LNCaP clone FGC (cell line): ENCODE measurements around the gene KMT2D.

ENCODE experiments used
- DNase-seq: peaks from one replicate; pipeline ENCODE4 v3.0.0-alpha.2; 2011; ENCODE audit warnings: low read depth
- H3K4me3 ChIP-seq: 2 replicates; pipeline ENCODE4 v1.5.1; 2011; ENCODE audit warnings: mild to moderate bottlenecking, low read depth, low read length, control low read depth
- TF ChIP-seq, protein P1 (sequence below): IDR thresholded peaks from 2 replicates; pipeline ENCODE4 v1.5.1; 2012; ENCODE audit warnings: mild to moderate bottlenecking; ENCODE audit not compliant: control insufficient read depth, insufficient read depth; ENCODE audit errors: extremely low read depth

The KMT2D gene, protein sequence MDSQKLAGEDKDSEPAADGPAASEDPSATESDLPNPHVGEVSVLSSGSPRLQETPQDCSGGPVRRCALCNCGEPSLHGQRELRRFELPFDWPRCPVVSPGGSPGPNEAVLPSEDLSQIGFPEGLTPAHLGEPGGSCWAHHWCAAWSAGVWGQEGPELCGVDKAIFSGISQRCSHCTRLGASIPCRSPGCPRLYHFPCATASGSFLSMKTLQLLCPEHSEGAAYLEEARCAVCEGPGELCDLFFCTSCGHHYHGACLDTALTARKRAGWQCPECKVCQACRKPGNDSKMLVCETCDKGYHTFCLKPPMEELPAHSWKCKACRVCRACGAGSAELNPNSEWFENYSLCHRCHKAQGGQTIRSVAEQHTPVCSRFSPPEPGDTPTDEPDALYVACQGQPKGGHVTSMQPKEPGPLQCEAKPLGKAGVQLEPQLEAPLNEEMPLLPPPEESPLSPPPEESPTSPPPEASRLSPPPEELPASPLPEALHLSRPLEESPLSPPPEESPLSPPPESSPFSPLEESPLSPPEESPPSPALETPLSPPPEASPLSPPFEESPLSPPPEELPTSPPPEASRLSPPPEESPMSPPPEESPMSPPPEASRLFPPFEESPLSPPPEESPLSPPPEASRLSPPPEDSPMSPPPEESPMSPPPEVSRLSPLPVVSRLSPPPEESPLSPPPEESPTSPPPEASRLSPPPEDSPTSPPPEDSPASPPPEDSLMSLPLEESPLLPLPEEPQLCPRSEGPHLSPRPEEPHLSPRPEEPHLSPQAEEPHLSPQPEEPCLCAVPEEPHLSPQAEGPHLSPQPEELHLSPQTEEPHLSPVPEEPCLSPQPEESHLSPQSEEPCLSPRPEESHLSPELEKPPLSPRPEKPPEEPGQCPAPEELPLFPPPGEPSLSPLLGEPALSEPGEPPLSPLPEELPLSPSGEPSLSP (N-terminal part only)

DNA sequence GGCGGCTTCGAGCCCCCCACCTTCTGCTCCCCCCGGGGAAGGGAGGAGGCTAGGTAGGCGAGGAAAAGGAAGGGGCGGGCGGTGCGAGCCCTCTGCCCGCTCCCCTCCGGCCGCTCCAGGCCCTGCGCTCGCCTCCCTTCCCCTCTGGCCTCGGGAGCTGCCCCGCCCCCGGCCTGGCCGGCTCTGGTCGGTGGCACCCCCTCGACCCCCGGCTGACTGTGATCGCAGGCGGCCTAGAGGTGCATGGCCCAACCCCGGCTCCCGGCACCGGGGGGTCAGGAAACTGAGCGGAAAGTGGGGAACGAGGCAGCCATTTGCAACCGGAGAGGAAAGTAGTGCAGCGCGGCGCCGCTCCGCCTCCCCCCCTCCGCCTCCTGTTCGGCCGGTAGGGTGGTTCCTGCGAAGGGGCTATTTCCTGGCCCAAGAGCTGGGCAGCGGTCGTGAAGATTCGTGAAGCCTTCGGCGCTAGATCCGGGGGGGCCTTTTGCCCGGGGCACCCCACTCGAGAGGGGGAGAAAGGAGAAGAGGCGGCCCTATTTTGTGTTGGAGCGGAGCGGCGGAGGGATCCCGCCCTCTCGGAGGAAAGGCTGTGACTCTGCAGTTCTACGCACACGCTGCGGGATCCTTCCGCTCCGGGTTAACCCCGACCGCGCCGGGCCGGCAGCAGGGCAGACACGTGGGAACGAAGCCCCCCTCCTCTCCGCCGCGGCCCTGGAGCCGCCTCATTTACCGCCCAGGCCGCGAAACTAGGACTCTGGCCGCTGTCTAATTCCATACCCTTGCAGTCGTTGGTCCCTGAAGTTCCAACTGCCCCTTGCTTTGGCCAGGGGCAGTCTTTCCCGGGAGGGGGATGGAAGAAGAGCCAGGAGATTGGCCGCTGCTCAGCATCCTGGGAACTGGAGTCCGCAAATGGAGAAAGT is at the start of gene KMT2D:
Gene KMT2D (minus strand): TSS at position 558 of the 920 bp plus-strand sequence. CDS start 5,470 bp downstream, outside the sequence.
- TF ChIP-seq, protein P1, sequence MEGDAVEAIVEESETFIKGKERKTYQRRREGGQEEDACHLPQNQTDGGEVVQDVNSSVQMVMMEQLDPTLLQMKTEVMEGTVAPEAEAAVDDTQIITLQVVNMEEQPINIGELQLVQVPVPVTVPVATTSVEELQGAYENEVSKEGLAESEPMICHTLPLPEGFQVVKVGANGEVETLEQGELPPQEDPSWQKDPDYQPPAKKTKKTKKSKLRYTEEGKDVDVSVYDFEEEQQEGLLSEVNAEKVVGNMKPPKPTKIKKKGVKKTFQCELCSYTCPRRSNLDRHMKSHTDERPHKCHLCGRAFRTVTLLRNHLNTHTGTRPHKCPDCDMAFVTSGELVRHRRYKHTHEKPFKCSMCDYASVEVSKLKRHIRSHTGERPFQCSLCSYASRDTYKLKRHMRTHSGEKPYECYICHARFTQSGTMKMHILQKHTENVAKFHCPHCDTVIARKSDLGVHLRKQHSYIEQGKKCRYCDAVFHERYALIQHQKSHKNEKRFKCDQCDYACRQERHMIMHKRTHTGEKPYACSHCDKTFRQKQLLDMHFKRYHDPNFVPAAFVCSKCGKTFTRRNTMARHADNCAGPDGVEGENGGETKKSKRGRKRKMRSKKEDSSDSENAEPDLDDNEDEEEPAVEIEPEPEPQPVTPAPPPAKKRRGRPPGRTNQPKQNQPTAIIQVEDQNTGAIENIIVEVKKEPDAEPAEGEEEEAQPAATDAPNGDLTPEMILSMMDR = no peak
- peak; percentile 88 for DNase-seq

DNA sequence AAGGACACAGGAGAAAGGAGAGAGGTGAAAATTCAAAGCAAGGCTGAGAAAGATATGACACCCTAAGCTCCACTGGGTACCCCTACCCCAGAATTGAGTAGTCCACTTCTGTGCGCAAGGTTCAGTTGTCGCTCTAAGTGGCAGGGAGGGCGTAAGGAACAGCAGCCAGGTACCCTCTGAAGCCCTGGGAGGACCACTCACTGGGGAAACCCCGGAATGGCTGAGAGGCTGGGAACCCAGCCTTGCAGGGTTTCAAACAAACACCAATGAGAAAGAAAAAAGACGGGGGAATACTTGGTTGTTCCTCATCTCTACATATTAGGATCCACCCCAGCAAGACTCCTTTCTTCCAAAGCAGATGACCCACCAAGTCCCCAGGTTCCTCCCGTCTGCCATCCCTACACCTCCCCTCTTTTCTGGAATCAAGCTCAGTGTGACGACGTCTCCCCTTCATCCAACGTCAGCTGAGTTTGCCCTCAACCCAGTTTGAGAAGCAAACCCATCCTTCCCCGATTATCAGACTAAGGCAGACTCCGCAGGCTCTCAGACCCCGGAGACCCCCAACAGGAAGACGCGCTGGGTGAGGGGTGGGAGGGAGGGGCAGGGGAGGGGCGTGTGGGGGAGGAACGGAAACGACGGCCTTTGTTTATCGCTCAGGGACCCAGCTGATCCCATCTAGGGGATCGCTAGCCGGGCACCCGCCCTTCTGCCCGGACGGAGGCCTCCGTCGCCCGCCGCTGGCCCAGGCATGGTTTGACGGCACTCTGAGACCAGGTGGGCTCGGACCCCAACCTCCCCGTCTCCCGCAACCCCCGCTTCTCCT is 49.3 kb upstream of the KMT2D start:
- no peak for DNase-seq
- H3K4me3 ChIP-seq = peak overlapping the region; percentile 98
- TF ChIP-seq, protein P1 = no peak

More for the DNA sequence above, at the start of gene KMT2D:
- peak within 1 kb of the TSS; percentile 94 for H3K4me3 ChIP-seq

DNA sequence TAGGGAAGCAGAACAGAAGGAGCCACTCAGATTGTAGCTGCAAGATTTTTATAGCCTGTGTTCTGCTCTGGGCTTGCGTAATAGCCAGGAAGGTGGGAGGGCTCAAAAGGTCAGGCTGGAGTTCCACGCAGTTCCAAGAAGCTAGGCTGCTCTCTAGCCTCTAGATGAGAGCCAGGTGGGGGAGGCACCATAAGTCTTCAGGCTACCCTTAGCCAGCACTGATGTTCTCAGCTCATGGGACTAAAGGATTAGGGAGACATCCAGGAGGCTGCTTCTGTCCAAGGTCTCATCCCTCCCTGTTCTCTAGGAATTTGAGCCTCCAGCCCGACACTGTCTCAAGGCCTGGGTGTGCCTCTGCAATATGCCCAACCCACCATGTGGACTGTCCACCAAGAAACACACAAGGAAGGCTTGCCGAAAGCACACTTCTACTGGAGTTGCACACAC is 48.4 kb upstream of the KMT2D start:
- TF ChIP-seq, protein P1 = no peak
- H3K4me3 ChIP-seq = peak overlapping the region; percentile 98
- no peak for DNase-seq

DNA sequence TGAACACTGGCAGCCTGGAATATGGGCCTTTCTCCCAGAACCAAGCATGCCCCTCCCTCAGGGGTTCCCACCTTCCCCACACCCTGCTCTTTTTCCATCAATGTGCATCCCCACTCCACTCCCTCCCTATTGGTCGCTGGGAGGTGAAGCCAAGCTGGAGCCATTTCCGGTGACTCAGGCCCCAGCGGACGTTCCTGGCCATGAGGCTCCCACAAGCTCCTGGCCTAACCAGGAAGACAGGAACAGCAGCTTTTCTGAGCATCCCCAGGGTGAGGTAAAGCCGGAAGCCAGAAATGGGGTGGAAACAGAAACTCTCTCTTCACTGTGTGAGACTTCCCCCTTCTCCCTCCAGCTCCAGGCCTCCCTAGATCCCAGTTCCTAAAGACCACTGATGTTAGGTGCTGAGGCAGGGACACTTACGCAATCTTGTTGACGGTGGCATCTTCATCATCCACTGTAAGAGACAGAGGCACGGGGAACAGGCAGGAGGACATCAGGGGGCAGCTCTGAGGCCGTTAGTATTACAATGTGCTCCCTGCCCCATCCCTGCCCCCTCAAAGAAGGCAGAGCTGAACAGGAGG is 45.0 kb upstream of the KMT2D start:
- TF ChIP-seq, protein P1 = no peak
- H3K4me3 ChIP-seq = no peak overlapping the region
- DNase-seq = peak; percentile 26

DNA sequence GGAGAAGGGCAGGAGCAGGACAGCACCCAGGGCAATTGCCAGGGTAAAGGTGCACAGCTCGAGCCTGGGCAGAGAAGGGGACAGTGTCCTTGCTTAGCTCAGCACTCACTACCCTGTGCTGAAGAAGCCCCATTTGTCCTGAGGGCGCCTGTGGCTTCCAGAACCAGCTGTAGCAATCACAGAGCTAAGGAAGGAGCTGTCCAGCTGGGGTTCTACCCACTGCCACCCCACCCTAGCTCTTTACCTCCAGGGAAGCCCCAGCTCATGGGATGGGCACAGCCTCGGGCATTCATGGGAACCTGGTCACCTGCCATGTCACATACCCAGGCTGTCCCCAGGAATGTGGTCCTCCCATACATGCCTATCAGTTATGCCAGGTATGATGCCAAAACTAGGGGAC is 44.2 kb upstream of the KMT2D start:
- no peak overlapping the region for H3K4me3 ChIP-seq
- TF ChIP-seq, protein P1 = no peak
- no peak for DNase-seq
